Stomach (tissue), 9 donors: ENCODE measurements around the gene DDX60. TPM values are rescaled to one million over a fixed set of nuclear protein-coding genes. Genes with fewer than 3 reads are reported as not detected.
"Not testable (repeated sequence)": the region's sequence is repeated elsewhere in the genome, so short reads cannot be mapped to it uniquely, and the experiment has no call there.

Experiments
- DNase-seq, 2 donors: peaks; one replicate each; pipeline versions ENCODE4 v3.0.0 to v3.0.0-alpha.2; 2013 to 2019
- H3K27ac ChIP-seq, 5 donors: fragments of 200-600 bp in 4 of 5; sonication (generic) in 4 of 5; one replicate each; pipeline ENCODE4 v1.5.1; 2013 to 2019; ENCODE audit warnings: mild to moderate bottlenecking in 1 of 5, moderate library complexity in 1 of 5
- H3K27me3 ChIP-seq, 3 donors: fragments of 200-600 bp; sonication (generic); one replicate each; pipeline ENCODE4 v1.5.1; 2017 to 2019; ENCODE audit warnings: mixed run types in 1 of 3
- H3K36me3 ChIP-seq, 4 donors: fragments of 200-600 bp; sonication (generic); 1 replicate in 3 of 4; 2 replicates in 1 of 4; pipeline ENCODE4 v1.5.1; 2016 to 2019
- H3K4me1 ChIP-seq, 4 donors: fragments of 200-600 bp; sonication (generic); one replicate each; pipeline ENCODE4 v1.5.1; 2016 to 2019
- H3K4me3 ChIP-seq, 4 donors: fragments of 200-600 bp; sonication (generic) in 3 of 4; one replicate each; pipeline ENCODE4 v1.5.1; 2016 to 2019; ENCODE audit warnings: mild to moderate bottlenecking in 1 of 4
- H3K9me3 ChIP-seq, 4 donors: fragments of 200-600 bp; sonication (generic); one replicate each; pipeline ENCODE4 v1.5.1; 2016 to 2019
- CTCF ChIP-seq, 7 experiments: fragments of 450-650 bp in 4 of 7; fragments of 200-600 bp in 3 of 7; sonication (generic) in 3 of 7; IDR thresholded peaks; one replicate each; pipeline ENCODE4 v1.5.1; 2016 to 2019; ENCODE audit warnings: antibody characterized with exemption in 7 of 7, control low read depth in 2 of 7, mild to moderate bottlenecking in 1 of 7
- EP300 ChIP-seq: sonication (generic); formaldehyde crosslinking; IDR thresholded peaks from one replicate; pipeline ENCODE4 v1.6.1; 2017; ENCODE audit warnings: antibody characterized with exemption
- POLR2A ChIP-seq, 4 donors: fragments of 450-650 bp; IDR thresholded peaks; one replicate each; pipeline ENCODE4 v1.6.1; 2016; ENCODE audit warnings: antibody characterized with exemption in 4 of 4, control low read depth in 2 of 4, mild to moderate bottlenecking in 1 of 4, moderate library complexity in 1 of 4
- POLR2AphosphoS5 ChIP-seq, 3 donors: sonication (generic); formaldehyde crosslinking; IDR thresholded peaks; one replicate each; pipeline ENCODE4 v1.6.1; 2016; ENCODE audit warnings: antibody characterized with exemption in 3 of 3
- WGBS, 5 donors: extraction: QIAGEN DNeasy Blood & Tissue Kit in 3 of 5; methylation state at CpG; one replicate each; pipeline versions ENCODE4 v1.1.5 to v1.1.7; 2013 to 2018; 5-methylcytosine and 5-hydroxymethylcytosine counted together
- intact Hi-C: fragments of 100-400 bp; cut with DNase I; formaldehyde crosslinking; loops from one replicate; pipeline ENCODE4 v1.15.1; 2023; ENCODE audit warnings: low total_unique reads
- polyA plus RNA-seq, 3 donors: library from polyadenylated mRNA; stranded (reverse); fragments of 200-250 nt; gene quantifications; one replicate each; pipeline ENCODE4 v1.2.3, GENCODE V29; 2013
- total RNA-seq, 5 donors: library from RNA; depleted of rRNA; stranded (reverse); fragments of >200 nt; gene quantifications; one replicate each; pipeline versions ENCODE4 v1.1.0 to v1.2.3, GENCODE V29; 2014 to 2016
- donor health status: healthy with polysubstance abuse.
- donor health status: Bipolar disorder and iron deficiency.
- donor health status: healthy.

The DDX60 gene
- total and polyA plus RNA-seq, 8 donors = 2.3 to 60.6 (median 8.9) TPM

DNA sequence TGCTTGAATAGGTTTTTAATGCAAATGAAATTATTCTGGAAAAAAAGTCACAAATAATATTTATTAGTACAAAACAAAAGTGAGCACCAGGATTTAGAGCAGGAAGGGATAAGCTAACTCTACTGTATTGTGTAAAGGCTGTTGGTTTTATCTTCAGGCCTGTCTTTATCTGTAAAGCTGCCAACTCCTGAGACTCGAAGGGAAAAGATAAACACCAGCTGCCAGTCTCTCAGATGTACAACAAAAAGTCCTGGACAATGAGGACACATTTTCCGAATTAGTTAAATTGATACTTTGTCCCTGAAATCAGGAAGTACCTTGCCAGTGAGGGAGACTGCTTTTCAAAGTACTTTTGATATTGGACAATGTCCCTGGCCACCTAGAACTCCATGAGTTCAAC, 8.8 kb downstream of the DDX60 start:
- no peaks in the 10 kb centered on the region for H3K27me3 ChIP-seq
- H3K9me3 ChIP-seq = no peaks in the 10 kb centered on the region
- TF ChIP-seq POLR2AphosphoS5 (IDR thresholded peaks at IDR 0.05) = no peak
- TF ChIP-seq POLR2A (IDR thresholded peaks at IDR 0.05) = no peak
- no peak for TF ChIP-seq CTCF (IDR thresholded peaks at IDR 0.05)
- no peak for TF ChIP-seq EP300
- peak in 1 of 2 donors; percentile 17 for DNase-seq
- H3K4me3 ChIP-seq = no peak overlapping the region
- intact Hi-C loops = no loop called here
- H3K36me3 ChIP-seq = peaks cover 0 to 62% (median 40%) of the 10 kb centered on the region in 4 donors
- 17 to 32% (median 25%) methylated on average over 2 of the region's 2 CpGs for WGBS, 5 donors
- H3K4me1 ChIP-seq = peaks cover 0 to 1% (median 0%) of the 10 kb centered on the region in 4 donors
- H3K27ac ChIP-seq = no peak overlapping the region

- Histone ChIP-seq H3K4me3 (no peak overlapping the region), H3K4me1 (no peaks in the 10 kb centered on the region), H3K27ac (no peak overlapping the region), H3K36me3 (peaks cover 0 to 70% (median 49%) of the 10 kb centered on the region in 4 donors), H3K27me3 (no peaks in the 10 kb centered on the region), H3K9me3 (no peaks in the 10 kb centered on the region)
- 92 to 97% (median 94%) methylated on average over 2 of the region's 2 CpGs for WGBS, 5 donors
- TF ChIP-seq CTCF (IDR thresholded peaks at IDR 0.05) (no peak), POLR2AphosphoS5 (IDR thresholded peaks at IDR 0.05) (no peak), EP300 (no peak), POLR2A (IDR thresholded peaks at IDR 0.05) (no peak)
- DNase-seq = no peak
- intact Hi-C loops = no loop called here
These were observed 9.6 kb downstream of the DDX60 start for GRCh38 chr4:168308912-168309311.

DNA sequence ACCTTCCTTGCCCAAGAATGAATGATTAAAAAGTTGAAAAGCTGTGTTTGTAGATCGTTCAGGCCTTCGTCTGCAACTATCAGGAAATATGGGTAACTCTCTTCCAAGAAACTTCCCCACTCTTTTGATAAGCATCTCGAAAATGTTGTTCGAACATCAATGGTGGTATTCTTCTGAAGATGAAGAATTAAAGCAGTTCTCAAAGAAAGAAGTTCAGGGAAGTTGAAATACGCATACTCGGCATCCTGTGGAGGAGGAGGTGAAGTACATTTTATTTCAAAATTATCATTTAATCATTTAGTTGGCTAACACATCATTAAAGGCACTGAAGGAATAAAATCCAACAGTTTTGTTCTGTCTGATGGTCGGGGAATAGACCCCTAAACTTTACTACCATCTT, 12.1 kb downstream of the DDX60 start:
- TF ChIP-seq POLR2A (IDR thresholded peaks at IDR 0.05) = no peak
- TF ChIP-seq EP300 = no peak
- no peak for TF ChIP-seq CTCF (IDR thresholded peaks at IDR 0.05)
- TF ChIP-seq POLR2AphosphoS5 (IDR thresholded peaks at IDR 0.05) = no peak
- intact Hi-C loops = no loop called here
- WGBS, 5 donors = 83 to 88% (median 86%) methylated on average over 7 of the region's 7 CpGs
- Histone ChIP-seq H3K36me3 (peaks cover 5 to 91% (median 66%) of the 10 kb centered on the region in 4 donors), H3K27ac (no peak overlapping the region), H3K4me3 (no peak overlapping the region), H3K4me1 (no peaks in the 10 kb centered on the region), H3K9me3 (no peaks in the 10 kb centered on the region), H3K27me3 (no peaks in the 10 kb centered on the region)
- DNase-seq = no peak

DNA sequence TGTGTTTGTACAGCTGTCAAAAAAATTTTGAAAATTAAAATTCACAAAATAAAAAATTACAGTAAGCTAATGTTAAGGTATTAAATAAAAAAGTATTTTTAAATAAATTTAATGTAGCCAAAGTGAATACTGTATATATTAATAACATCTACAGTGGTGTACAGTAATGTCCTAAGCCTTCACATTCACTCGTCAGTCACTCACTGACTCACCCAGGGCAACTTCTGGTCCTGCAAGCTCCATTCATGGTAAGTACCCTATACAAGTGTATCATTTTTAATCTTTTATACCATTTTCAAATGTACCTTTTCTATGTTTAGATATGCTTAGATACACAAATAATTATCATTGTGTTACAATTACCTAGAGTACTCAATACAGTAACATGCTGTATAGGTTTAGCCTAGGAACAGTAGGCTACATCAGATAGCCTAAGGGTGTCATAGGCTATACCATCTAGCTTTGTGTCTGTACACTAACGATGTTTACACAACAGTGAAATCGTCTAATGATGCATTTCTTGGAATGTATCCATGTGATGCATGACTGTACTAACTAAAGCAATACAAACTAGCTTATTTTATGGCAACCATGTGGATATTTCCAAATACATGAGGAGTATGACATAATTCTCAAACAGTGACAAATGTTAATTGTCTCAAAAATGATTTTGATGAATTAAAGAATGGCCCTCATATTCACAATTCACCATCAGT, 13.7 kb downstream of the DDX60 start:
- no peak for TF ChIP-seq EP300
- TF ChIP-seq POLR2AphosphoS5 (IDR thresholded peaks at IDR 0.05) = no peak
- no peak for TF ChIP-seq CTCF (IDR thresholded peaks at IDR 0.05)
- TF ChIP-seq POLR2A (IDR thresholded peaks at IDR 0.05) = no peak
- no peak overlapping the region for H3K4me3 ChIP-seq
- H3K9me3 ChIP-seq = no peaks in the 10 kb centered on the region
- no peak for DNase-seq
- H3K27ac ChIP-seq = no peak overlapping the region
- WGBS, 5 donors = 73 to 80% (median 77%) methylated on average over 3 of the region's 3 CpGs
- intact Hi-C loops = no loop called here
- H3K36me3 ChIP-seq = peaks cover 5 to 91% (median 72%) of the 10 kb centered on the region in 4 donors
- H3K27me3 ChIP-seq = no peaks in the 10 kb centered on the region
- H3K4me1 ChIP-seq = no peaks in the 10 kb centered on the region

GRCh38 chr4:168303430-168303829, 15.1 kb downstream of the DDX60 start:
- peaks cover 5 to 88% (median 75%) of the 10 kb centered on the region in 4 donors for H3K36me3 ChIP-seq
- H3K4me3 ChIP-seq, intact Hi-C loops, H3K9me3 ChIP-seq, DNase-seq, H3K4me1 ChIP-seq, H3K27ac ChIP-seq, H3K27me3 ChIP-seq: not testable (repeated sequence)
- 94 to 98% (median 96%) methylated on average over 5 of the region's 5 CpGs for WGBS, 5 donors
